ENCODE measurements around the gene DLG1. TPM values are rescaled to one million over a fixed set of nuclear protein-coding genes. Genes with fewer than 3 reads are reported as not detected.
A peak's percentile ranks its signal among the peaks of the same experiment; 100 is the strongest.

Gene DLG1
- total RNA-seq, 4 donors from 2014 or later, result 71.4 to 90.4 (median 80.9) TPM

GRCh38 chr3:197302696-197303341 lies 4.4 kb upstream of the DLG1 start:
- WGBS, 2 donors (ENCODE audit: low coverage in 1 of 2), result 60 to 72% methylated on average over 1 to 3 of the region's 3 CpGs
- H3K4me1 ChIP-seq, result peaks cover 0 to 13% (median 0%) of the 10 kb centered on the region in 3 donors
- TF ChIP-seq CTCF (IDR thresholded peaks at IDR 0.05) (no peak), EP300 (IDR thresholded peaks at IDR 0.05) (no peak), POLR2AphosphoS5 (IDR thresholded peaks at IDR 0.05) (no peak), POLR2A (IDR thresholded peaks at IDR 0.05) (no peak)

GRCh38 chr3:197302033-197302432 lies 3.6 kb upstream of the DLG1 start:
- TF ChIP-seq EP300 (IDR thresholded peaks at IDR 0.05) (no peak), CTCF (IDR thresholded peaks at IDR 0.05) (no peak), POLR2A (IDR thresholded peaks at IDR 0.05) (no peak), POLR2AphosphoS5 (IDR thresholded peaks at IDR 0.05) (no peak)
- Histone ChIP-seq H3K36me3 (no peaks in the 10 kb centered on the region), H3K4me3 (no peak overlapping the region), H3K4me1 (peaks cover 0 to 13% (median 0%) of the 10 kb centered on the region in 3 donors), H3K27ac (no peak overlapping the region), H3K27me3 (no peaks in the 10 kb centered on the region), H3K9me3 (no peaks in the 10 kb centered on the region)
- WGBS, 2 donors (ENCODE audit: low coverage in 1 of 2), result 86 to 94% methylated on average over 3 of the region's 3 CpGs
- ATAC-seq, result no peak

More at GRCh38 chr3:197302696-197303341, 4.4 kb upstream of the DLG1 start:
- H3K9me3 ChIP-seq, result no peaks in the 10 kb centered on the region
- no peak for ATAC-seq
- H3K4me3 ChIP-seq, result no peak overlapping the region
- no peaks in the 10 kb centered on the region for H3K27me3 ChIP-seq
- no peak overlapping the region for H3K27ac ChIP-seq
- H3K36me3 ChIP-seq, result no peaks in the 10 kb centered on the region

GRCh38 chr3:197300361-197300760 lies 1.9 kb upstream of the DLG1 start:
- Histone ChIP-seq H3K9me3 (no peaks in the 10 kb centered on the region), H3K27me3 (no peaks in the 10 kb centered on the region), H3K4me1 (peaks cover 0 to 28% (median 0%) of the 10 kb centered on the region in 3 donors), H3K27ac (no peak overlapping the region), H3K36me3 (no peaks in the 10 kb centered on the region), H3K4me3 (no peak overlapping the region)
- WGBS, 2 donors (ENCODE audit: low coverage in 1 of 2), result 91 to 100% methylated on average over 3 to 6 of the region's 7 CpGs
- no peak for TF ChIP-seq CTCF (IDR thresholded peaks at IDR 0.05)
- no peak for TF ChIP-seq EP300 (IDR thresholded peaks at IDR 0.05)
- TF ChIP-seq POLR2A (IDR thresholded peaks at IDR 0.05), result no peak
- TF ChIP-seq POLR2AphosphoS5 (IDR thresholded peaks at IDR 0.05), result no peak
- no peak for ATAC-seq

- Histone ChIP-seq H3K4me3 (peak overlapping the region; percentile 69 to 98), H3K4me1 (peaks cover 0 to 37% (median 0%) of the 10 kb centered on the region in 3 donors), H3K36me3 (no peaks in the 10 kb centered on the region), H3K27me3 (no peaks in the 10 kb centered on the region), H3K27ac (peak overlapping the region in 3 of 4 donors; percentile 94 to 97 (median 95)), H3K9me3 (no peaks in the 10 kb centered on the region)
- 17 to 22% methylated on average over 15 to 19 of the region's 42 CpGs for WGBS, 2 donors (ENCODE audit: low coverage in 1 of 2)
- TF ChIP-seq POLR2A (IDR thresholded peaks at IDR 0.05) (no peak), POLR2AphosphoS5 (IDR thresholded peaks at IDR 0.05) (no peak)
- ATAC-seq, result no peak
Measured at GRCh38 chr3:197298945-197299854, 788 bp upstream of the DLG1 start.

- Histone ChIP-seq H3K4me1 (peaks cover 0 to 47% (median 0%) of the 10 kb centered on the region in 3 donors), H3K4me3 (peak overlapping the region; percentile 69 to 98), H3K27ac (peak overlapping the region; percentile 66 to 97 (median 94)), H3K36me3 (no peaks in the 10 kb centered on the region), H3K9me3 (no peaks in the 10 kb centered on the region), H3K27me3 (no peaks in the 10 kb centered on the region)
- 0% methylated on average over 1 to 2 of the region's 100 CpGs for WGBS, 2 donors (ENCODE audit: low coverage in 1 of 2)
- ATAC-seq, result peak; percentile 93
- no peak for TF ChIP-seq EP300 (IDR thresholded peaks at IDR 0.05)
- peak in 1 of 2 donors; percentile 33 for TF ChIP-seq POLR2A (IDR thresholded peaks at IDR 0.05)
Measured at GRCh38 chr3:197297476-197298340, 704 bp downstream of the DLG1 start.
